Uterus (tissue), 2 donors: ENCODE results near the gene GPX4.

Experiments used
- CTCF ChIP-seq, 4 experiments: fragments of 200-600 bp in 2 of 4; fragments of 450-650 bp in 2 of 4; sonication (generic) in 2 of 4; IDR thresholded peaks; one replicate each; pipeline ENCODE4 v1.5.1; 2016 to 2019; ENCODE audit warnings: antibody characterized with exemption in 4 of 4, mild to moderate bottlenecking in 2 of 4, moderate library complexity in 1 of 4
- POLR2A ChIP-seq, 2 donors: fragments of 450-650 bp; IDR thresholded peaks; one replicate each; pipeline ENCODE4 v1.6.1; 2016; ENCODE audit warnings: antibody characterized with exemption in 2 of 2, mild to moderate bottlenecking in 1 of 2, moderate library complexity in 1 of 2

- TF ChIP-seq CTCF (IDR thresholded peaks at IDR 0.05) (no peak), POLR2A (IDR thresholded peaks at IDR 0.05) (no peak)
Observed at GRCh38 chr19:1106841-1107660, 3.3 kb downstream of the GPX4 start.
